A673 (cell line): ENCODE data around the gene PSD. TPM values are rescaled to one million over a fixed set of nuclear protein-coding genes. Genes with fewer than 3 reads are reported as not detected.

Experiments
- BruUV-seq: library from RNA; stranded (reverse); fragments of 400-500 nt; replicated peaks from 2 replicates; lab custom pipeline; 2021; lab: Mats Ljungman, UMichigan
- CTCF ChIA-PET: fragments of 300-600 bp; sonication (Branson Sonifier 250); formaldehyde crosslinking; loops from one replicate; lab custom pipeline; 2022; ENCODE audit warnings: antibody characterized with exemption; lab: Charles Lee
- POLR2A ChIA-PET: fragments of 300-600 bp; sonication (Branson Sonifier 250); formaldehyde crosslinking; loops from one replicate; lab custom pipeline; 2022; ENCODE audit warnings: antibody characterized with exemption; ENCODE audit not compliant: low non-redundant PET; lab: Charles Lee
- DNase-seq: peaks from one replicate; pipeline ENCODE4 v3.0.0-alpha.2; 2015; ENCODE audit warnings: low spot score
- H3K27ac ChIP-seq: fragments of 200-600 bp; sonication (generic); 2 replicates; pipeline ENCODE4 v1.5.1; 2016; ENCODE audit warnings: mixed run types, low read depth, mild to moderate bottlenecking, mixed read lengths, antibody characterized with exemption, low read length; ENCODE audit not compliant: poor library complexity, severe bottlenecking
- H3K27me3 ChIP-seq: fragments of 200-600 bp; sonication (generic); replicated peaks from 2 replicates; pipeline ENCODE4 v1.6.1; 2017; ENCODE audit warnings: mixed run types, low read depth, mild to moderate bottlenecking, mixed read lengths, antibody characterized with exemption, low read length; ENCODE audit not compliant: insufficient read depth, poor library complexity
- H3K36me3 ChIP-seq: fragments of 200-600 bp; sonication (generic); 2 replicates; pipeline ENCODE4 v1.6.1; 2016; ENCODE audit warnings: mixed run types, mild to moderate bottlenecking, mixed read lengths, antibody characterized with exemption, low read length; ENCODE audit not compliant: insufficient read depth, poor library complexity, severe bottlenecking
- H3K4me1 ChIP-seq: fragments of 200-600 bp; sonication (generic); 2 replicates; pipeline ENCODE4 v1.6.1; 2017; ENCODE audit warnings: mixed run types, mild to moderate bottlenecking, mixed read lengths, antibody characterized with exemption, low read length; ENCODE audit not compliant: insufficient read depth, poor library complexity, severe bottlenecking
- H3K4me3 ChIP-seq: fragments of 200-600 bp; sonication (generic); 2 replicates; pipeline ENCODE4 v1.5.1; 2016; ENCODE audit warnings: low read depth, mixed run types, mild to moderate bottlenecking, mixed read lengths, low read length; ENCODE audit not compliant: poor library complexity, severe bottlenecking
- H3K9me3 ChIP-seq: fragments of 200-600 bp; sonication (generic); 2 replicates; pipeline ENCODE4 v1.6.1; 2016; ENCODE audit warnings: mixed run types, low read depth, mild to moderate bottlenecking, mixed read lengths, antibody characterized with exemption, low read length; ENCODE audit not compliant: poor library complexity, severe bottlenecking
- EZH2 ChIP-seq: fragments of 200-600 bp; sonication (generic); IDR thresholded peaks from 2 replicates; pipeline ENCODE4 v1.6.1; 2017; ENCODE audit warnings: borderline replicate concordance, low read depth, mild to moderate bottlenecking, mixed read lengths, antibody characterized with exemption, low read length; ENCODE audit not compliant: poor library complexity, severe bottlenecking
- intact Hi-C: fragments of 100-400 bp; cut with micrococcal nuclease; formaldehyde crosslinking; loops from one replicate; pipeline ENCODE4 v1.10.0; 2022; ENCODE audit not compliant: unreplicated experiment
- total RNA-seq: library from RNA; stranded (reverse); gene quantifications from 2 replicates; pipeline ENCODE4 v1.2.3, GENCODE V29; 2021
- TF ChIP-seq, protein P1 (sequence below): fragments of 300-800, 200-600 bp; sonication (generic); conservative IDR thresholded peaks from 2 replicates; pipeline ENCODE4 v1.5.1; 2017; ENCODE audit warnings: low read depth, mild to moderate bottlenecking, antibody characterized with exemption, low read length, moderate library complexity, mixed read lengths

Gene PSD
- total RNA-seq, 1 experiment from 2014 or later, result 5.8 TPM

GRCh38 chr10:102419269-102420180, 940 bp upstream of the PSD start:
- TF ChIP-seq EZH2, result no peak
- TF ChIP-seq, protein P1, sequence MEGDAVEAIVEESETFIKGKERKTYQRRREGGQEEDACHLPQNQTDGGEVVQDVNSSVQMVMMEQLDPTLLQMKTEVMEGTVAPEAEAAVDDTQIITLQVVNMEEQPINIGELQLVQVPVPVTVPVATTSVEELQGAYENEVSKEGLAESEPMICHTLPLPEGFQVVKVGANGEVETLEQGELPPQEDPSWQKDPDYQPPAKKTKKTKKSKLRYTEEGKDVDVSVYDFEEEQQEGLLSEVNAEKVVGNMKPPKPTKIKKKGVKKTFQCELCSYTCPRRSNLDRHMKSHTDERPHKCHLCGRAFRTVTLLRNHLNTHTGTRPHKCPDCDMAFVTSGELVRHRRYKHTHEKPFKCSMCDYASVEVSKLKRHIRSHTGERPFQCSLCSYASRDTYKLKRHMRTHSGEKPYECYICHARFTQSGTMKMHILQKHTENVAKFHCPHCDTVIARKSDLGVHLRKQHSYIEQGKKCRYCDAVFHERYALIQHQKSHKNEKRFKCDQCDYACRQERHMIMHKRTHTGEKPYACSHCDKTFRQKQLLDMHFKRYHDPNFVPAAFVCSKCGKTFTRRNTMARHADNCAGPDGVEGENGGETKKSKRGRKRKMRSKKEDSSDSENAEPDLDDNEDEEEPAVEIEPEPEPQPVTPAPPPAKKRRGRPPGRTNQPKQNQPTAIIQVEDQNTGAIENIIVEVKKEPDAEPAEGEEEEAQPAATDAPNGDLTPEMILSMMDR, result no peak
- H3K27ac ChIP-seq, result peak overlapping the region; percentile 83
- peak overlapping the region; percentile 90 for H3K4me3 ChIP-seq
- H3K36me3 ChIP-seq, result peaks cover 7% of the 10 kb centered on the region
- peak; percentile 78 for DNase-seq
- ChIA-PET CTCF (no interaction called here), POLR2A (no interaction called here)
- H3K9me3 ChIP-seq, result no peaks in the 10 kb centered on the region
- intact Hi-C loops, result no loop called here
- H3K27me3 ChIP-seq, result no peaks in the 10 kb centered on the region
- BruUV-seq, result no TSS peak
- H3K4me1 ChIP-seq, result peaks cover 16% of the 10 kb centered on the region

- intact Hi-C loops, result no loop called here
- Histone ChIP-seq H3K27ac (no peak overlapping the region), H3K4me1 (peaks cover 6% of the 10 kb centered on the region), H3K36me3 (no peaks in the 10 kb centered on the region), H3K4me3 (no peak overlapping the region), H3K9me3 (no peaks in the 10 kb centered on the region), H3K27me3 (no peaks in the 10 kb centered on the region)
- no peak for DNase-seq
- CTCF ChIA-PET, result no interaction called here
- POLR2A ChIA-PET, result no interaction called here
- BruUV-seq, result no TSS peak
- no peak for TF ChIP-seq EZH2
- TF ChIP-seq, protein P1, result no peak
Observed at GRCh38 chr10:102416695-102417094, 1.9 kb downstream of the PSD start.

DNA sequence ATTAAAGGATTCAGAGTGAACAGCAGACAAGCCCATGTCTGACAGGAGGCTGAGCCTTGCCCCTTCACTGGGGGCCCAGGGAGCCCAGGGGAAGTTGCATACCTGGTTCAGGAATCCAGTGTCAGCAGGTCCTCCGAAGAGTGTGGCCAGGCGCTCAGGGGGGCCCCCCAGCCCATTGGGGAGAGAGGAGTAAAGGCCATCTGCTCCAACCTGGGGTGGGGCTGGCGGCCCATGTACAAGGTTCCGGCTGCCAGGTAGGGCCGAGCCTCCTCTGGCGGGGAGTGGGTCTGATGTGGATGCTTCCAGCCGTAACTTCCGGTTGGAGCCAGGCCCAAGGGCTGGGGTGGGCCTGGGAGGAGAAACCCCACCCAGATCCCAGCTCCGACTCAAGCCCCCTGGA, 2.3 kb downstream of the PSD start:
- Histone ChIP-seq H3K9me3 (no peaks in the 10 kb centered on the region), H3K27me3 (no peaks in the 10 kb centered on the region), H3K4me1 (peaks cover 6% of the 10 kb centered on the region), H3K27ac (no peak overlapping the region), H3K4me3 (no peak overlapping the region), H3K36me3 (no peaks in the 10 kb centered on the region)
- CTCF ChIA-PET, result no interaction called here
- no peak for DNase-seq
- POLR2A ChIA-PET, result no interaction called here
- no TSS peak for BruUV-seq
- intact Hi-C loops, result no loop called here
- TF ChIP-seq EZH2, result no peak
